Memory B cell (primary cell): ENCODE data around the gene TBC1D1.

ENCODE experiments used
- ATAC-seq: fragments of 150-1000 bp; cut with Tn5 transposase; 2 replicates; pipeline ENCODE4 v1.10.0; 2021; ENCODE audit warnings: low read depth, mild to moderate bottlenecking, moderate library complexity
- DNase-seq, 2 donors: peaks; one replicate each; pipeline ENCODE4 v3.0.0; 2022; ENCODE audit warnings: low spot score in 2 of 2
- H3K27ac Mint-ChIP-seq: one replicate; pipeline ENCODE4 v1.8.0; 2022; ENCODE audit warnings: mild to moderate bottlenecking, moderate library complexity, mixed read lengths
- H3K27me3 Mint-ChIP-seq: one replicate; pipeline ENCODE4 v1.8.0; 2022; ENCODE audit warnings: mixed read lengths
- H3K36me3 Mint-ChIP-seq: one replicate; pipeline ENCODE4 v1.8.0; 2022; ENCODE audit warnings: mild to moderate bottlenecking, mixed read lengths
- H3K4me1 Mint-ChIP-seq: one replicate; pipeline ENCODE4 v1.8.0; 2022; ENCODE audit warnings: mixed read lengths
- H3K4me3 Mint-ChIP-seq: one replicate; pipeline ENCODE4 v1.8.0; 2022; ENCODE audit warnings: mild to moderate bottlenecking, moderate library complexity, mixed read lengths
- H3K9me3 Mint-ChIP-seq: one replicate; pipeline ENCODE4 v1.8.0; 2022; ENCODE audit warnings: mixed read lengths

The TBC1D1 gene

GRCh38 chr4:38021751-38022150, 130.9 kb downstream of the TBC1D1 start:
- H3K9me3 Mint-ChIP-seq: no peaks in the 10 kb centered on the region
- H3K4me1 Mint-ChIP-seq: peaks cover 9% of the 10 kb centered on the region
- H3K4me3 Mint-ChIP-seq: no peak overlapping the region
- H3K27me3 Mint-ChIP-seq: no peaks in the 10 kb centered on the region
- peaks cover 22% of the 10 kb centered on the region for H3K36me3 Mint-ChIP-seq
- no peak overlapping the region for H3K27ac Mint-ChIP-seq
- DNase-seq: no peak
- ATAC-seq: no peak

GRCh38 chr4:38023347-38024205, 132.7 kb downstream of the TBC1D1 start:
- no peak for ATAC-seq

GRCh38 chr4:38024206-38024509, 133.3 kb downstream of the TBC1D1 start:
- Mint-ChIP-seq H3K4me1 (peaks cover 8% of the 10 kb centered on the region), H3K36me3 (peaks cover 25% of the 10 kb centered on the region), H3K9me3 (no peaks in the 10 kb centered on the region), H3K27me3 (no peaks in the 10 kb centered on the region), H3K4me3 (no peak overlapping the region), H3K27ac (no peak overlapping the region)
- ATAC-seq (no peak), DNase-seq (no peak)

More at GRCh38 chr4:38023347-38024205, 132.7 kb downstream of the TBC1D1 start:
- H3K4me1 Mint-ChIP-seq: peaks cover 8% of the 10 kb centered on the region
- no peak overlapping the region for H3K4me3 Mint-ChIP-seq
- no peak for DNase-seq
- H3K27me3 Mint-ChIP-seq: no peaks in the 10 kb centered on the region
- no peaks in the 10 kb centered on the region for H3K9me3 Mint-ChIP-seq
- H3K27ac Mint-ChIP-seq: no peak overlapping the region
- H3K36me3 Mint-ChIP-seq: peaks cover 24% of the 10 kb centered on the region

- Mint-ChIP-seq H3K4me1 (peaks cover 8% of the 10 kb centered on the region), H3K4me3 (no peak overlapping the region), H3K27me3 (no peaks in the 10 kb centered on the region), H3K36me3 (peaks cover 22% of the 10 kb centered on the region), H3K27ac (no peak overlapping the region), H3K9me3 (no peaks in the 10 kb centered on the region)
- DNase-seq (no peak), ATAC-seq (no peak)
Measured at GRCh38 chr4:38025665-38026064, 134.8 kb downstream of the TBC1D1 start.

GRCh38 chr4:38026158-38026740, 135.4 kb downstream of the TBC1D1 start:
- no peak for DNase-seq
- no peak overlapping the region for H3K27ac Mint-ChIP-seq

GRCh38 chr4:38030023-38030422, 139.1 kb downstream of the TBC1D1 start:
- no peaks in the 10 kb centered on the region for H3K4me1 Mint-ChIP-seq
- H3K4me3 Mint-ChIP-seq: no peak overlapping the region
- H3K9me3 Mint-ChIP-seq: no peaks in the 10 kb centered on the region
- H3K27me3 Mint-ChIP-seq: no peaks in the 10 kb centered on the region
- DNase-seq (no peak), ATAC-seq (no peak)
- peaks cover 7% of the 10 kb centered on the region for H3K36me3 Mint-ChIP-seq
- H3K27ac Mint-ChIP-seq: peak overlapping the region; percentile 72

More at GRCh38 chr4:38026158-38026740, 135.4 kb downstream of the TBC1D1 start:
- peaks cover 17% of the 10 kb centered on the region for H3K36me3 Mint-ChIP-seq
- H3K4me1 Mint-ChIP-seq: peaks cover 8% of the 10 kb centered on the region
- H3K9me3 Mint-ChIP-seq: no peaks in the 10 kb centered on the region
- no peak overlapping the region for H3K4me3 Mint-ChIP-seq
- no peaks in the 10 kb centered on the region for H3K27me3 Mint-ChIP-seq
- no peak for ATAC-seq

- no peak overlapping the region for H3K4me3 Mint-ChIP-seq
- H3K36me3 Mint-ChIP-seq: peaks cover 21% of the 10 kb centered on the region
- ATAC-seq (peak; percentile 22), DNase-seq (peak; percentile 49 to 56)
- no peaks in the 10 kb centered on the region for H3K27me3 Mint-ChIP-seq
- peaks cover 2% of the 10 kb centered on the region for H3K4me1 Mint-ChIP-seq
- no peaks in the 10 kb centered on the region for H3K9me3 Mint-ChIP-seq
- H3K27ac Mint-ChIP-seq: no peak overlapping the region
Measured at GRCh38 chr4:38034986-38035882, 144.3 kb downstream of the TBC1D1 start.

GRCh38 chr4:38036548-38036947, 145.7 kb downstream of the TBC1D1 start:
- Mint-ChIP-seq H3K4me3 (no peak overlapping the region), H3K9me3 (no peaks in the 10 kb centered on the region), H3K36me3 (peaks cover 26% of the 10 kb centered on the region), H3K27ac (peak overlapping the region; percentile 22), H3K27me3 (no peaks in the 10 kb centered on the region), H3K4me1 (peaks cover 2% of the 10 kb centered on the region)
- no peak for DNase-seq
- no peak for ATAC-seq

- Mint-ChIP-seq H3K4me1 (peaks cover 2% of the 10 kb centered on the region), H3K27ac (peak overlapping the region; percentile 55), H3K27me3 (no peaks in the 10 kb centered on the region), H3K4me3 (no peak overlapping the region), H3K9me3 (no peaks in the 10 kb centered on the region), H3K36me3 (peaks cover 28% of the 10 kb centered on the region)
- ATAC-seq (no peak), DNase-seq (no peak)
Measured at GRCh38 chr4:38037612-38038011, 146.7 kb downstream of the TBC1D1 start.

- no peak overlapping the region for H3K4me3 Mint-ChIP-seq
- peaks cover 2% of the 10 kb centered on the region for H3K4me1 Mint-ChIP-seq
- peaks cover 33% of the 10 kb centered on the region for H3K36me3 Mint-ChIP-seq
- no peak for ATAC-seq
- no peak for DNase-seq
- no peak overlapping the region for H3K27ac Mint-ChIP-seq
- no peaks in the 10 kb centered on the region for H3K9me3 Mint-ChIP-seq
- H3K27me3 Mint-ChIP-seq: no peaks in the 10 kb centered on the region
Measured at GRCh38 chr4:38040619-38041018, 149.7 kb downstream of the TBC1D1 start.

- Mint-ChIP-seq H3K27ac (no peak overlapping the region), H3K36me3 (peaks cover 30% of the 10 kb centered on the region), H3K9me3 (no peaks in the 10 kb centered on the region), H3K4me3 (no peak overlapping the region), H3K27me3 (no peaks in the 10 kb centered on the region), H3K4me1 (no peaks in the 10 kb centered on the region)
- ATAC-seq (no peak), DNase-seq (no peak)
Measured at GRCh38 chr4:38044060-38044459, 153.2 kb downstream of the TBC1D1 start.

- Mint-ChIP-seq H3K27me3 (no peaks in the 10 kb centered on the region), H3K36me3 (peaks cover 29% of the 10 kb centered on the region), H3K4me1 (no peaks in the 10 kb centered on the region), H3K27ac (no peak overlapping the region), H3K4me3 (no peak overlapping the region), H3K9me3 (no peaks in the 10 kb centered on the region)
- ATAC-seq (no peak), DNase-seq (no peak)
Measured at GRCh38 chr4:38045289-38045988, 154.6 kb downstream of the TBC1D1 start.

GRCh38 chr4:38046727-38047489, 156.0 kb downstream of the TBC1D1 start:
- ATAC-seq: no peak
- Mint-ChIP-seq H3K27me3 (no peaks in the 10 kb centered on the region), H3K27ac (no peak overlapping the region), H3K4me1 (no peaks in the 10 kb centered on the region), H3K36me3 (peaks cover 33% of the 10 kb centered on the region), H3K4me3 (no peak overlapping the region), H3K9me3 (no peaks in the 10 kb centered on the region)
- no peak for DNase-seq
